ENCODE data around the gene FAM13A.
"Not testable (repeated sequence)": the region's sequence is repeated elsewhere in the genome, so short reads cannot be mapped to it uniquely, and the experiment has no call there.

The FAM13A gene

DNA sequence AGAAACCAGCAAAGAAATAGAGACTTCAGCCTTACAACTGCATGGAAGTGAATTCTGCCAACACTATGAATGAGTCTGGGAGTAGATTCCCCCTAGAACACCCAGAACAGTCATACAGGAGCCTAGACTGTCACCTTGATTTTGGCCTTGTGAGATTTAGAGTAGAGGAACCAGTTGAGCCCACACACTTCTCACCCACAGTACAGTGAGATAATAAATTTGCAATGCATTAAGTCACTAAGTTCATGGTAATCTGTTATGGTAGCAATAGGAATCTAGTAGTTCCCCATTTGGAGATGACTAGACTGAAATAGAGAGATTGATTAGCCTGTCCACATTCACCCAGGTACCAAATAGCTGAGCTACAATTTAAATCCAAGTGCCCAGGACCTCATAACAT, 59.0 kb downstream of the FAM13A start:
- DNase-seq = no peak

DNA sequence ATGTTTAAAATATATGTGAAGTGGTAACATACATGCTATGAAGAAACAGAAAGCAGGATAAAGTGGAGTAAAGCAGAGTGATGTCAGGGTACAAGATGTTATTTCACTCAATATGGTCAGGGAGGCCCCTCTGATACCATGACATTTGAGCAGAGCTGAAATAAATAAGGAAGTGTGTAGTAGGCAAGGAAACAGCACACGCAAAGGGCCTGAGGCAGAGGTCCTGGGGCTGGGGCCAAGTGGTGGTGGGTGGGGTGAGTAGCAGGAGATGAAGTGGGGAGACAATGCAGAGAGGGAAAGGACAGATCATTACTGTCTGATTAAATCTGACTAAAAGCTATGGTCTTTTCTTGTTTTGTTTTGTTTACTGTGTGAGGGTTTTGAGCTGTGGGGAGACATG, 61.1 kb downstream of the FAM13A start:
- no peak for DNase-seq

GRCh38 chr4:88995257-88995656, 61.7 kb downstream of the FAM13A start:
- DNase-seq = not testable (repeated sequence)

GRCh38 chr4:88993246-88993645, 63.7 kb downstream of the FAM13A start:
- DNase-seq = no peak

DNA sequence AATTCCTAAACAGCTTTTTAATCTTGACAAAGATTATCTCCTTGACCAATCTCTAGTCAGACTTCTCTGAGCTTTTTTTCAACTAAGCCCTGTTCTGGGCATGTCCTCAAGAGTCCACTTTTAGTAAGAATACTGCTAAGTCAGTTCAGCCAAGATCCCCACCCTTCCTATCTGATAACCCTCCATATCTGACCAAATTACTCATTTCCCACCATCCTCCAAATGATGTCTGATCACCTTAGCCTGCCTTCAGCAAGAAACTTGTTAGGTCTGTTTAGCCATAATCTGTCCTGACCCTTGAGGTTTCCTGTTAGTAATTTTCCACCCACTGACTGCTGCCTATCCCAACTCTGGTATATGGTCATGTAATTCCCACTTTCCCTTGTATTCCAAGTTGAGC, 65.2 kb downstream of the FAM13A start:
- no peak for DNase-seq

DNA sequence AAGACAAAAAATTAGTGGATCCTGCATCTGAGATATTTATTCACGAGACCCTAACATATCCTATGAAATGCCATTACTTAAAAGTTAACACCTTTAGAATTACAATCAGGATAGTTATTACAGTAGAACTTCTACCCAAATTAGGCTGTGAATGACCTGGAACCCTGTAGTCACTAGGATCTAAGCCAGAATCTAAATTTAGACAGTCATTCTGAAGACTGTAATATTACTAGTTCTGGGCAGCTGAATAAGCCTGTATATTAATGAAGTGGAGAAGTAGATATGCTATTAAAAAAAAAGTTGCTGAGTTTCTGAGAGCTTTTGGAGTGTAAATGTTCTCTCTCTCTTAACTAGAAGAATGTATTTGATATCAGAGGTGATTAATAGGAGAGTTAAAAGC, 67.0 kb downstream of the FAM13A start:
- no peak for DNase-seq

GRCh38 chr4:88985088-88985773, 71.8 kb downstream of the FAM13A start:
- DNase-seq = no peak

DNA sequence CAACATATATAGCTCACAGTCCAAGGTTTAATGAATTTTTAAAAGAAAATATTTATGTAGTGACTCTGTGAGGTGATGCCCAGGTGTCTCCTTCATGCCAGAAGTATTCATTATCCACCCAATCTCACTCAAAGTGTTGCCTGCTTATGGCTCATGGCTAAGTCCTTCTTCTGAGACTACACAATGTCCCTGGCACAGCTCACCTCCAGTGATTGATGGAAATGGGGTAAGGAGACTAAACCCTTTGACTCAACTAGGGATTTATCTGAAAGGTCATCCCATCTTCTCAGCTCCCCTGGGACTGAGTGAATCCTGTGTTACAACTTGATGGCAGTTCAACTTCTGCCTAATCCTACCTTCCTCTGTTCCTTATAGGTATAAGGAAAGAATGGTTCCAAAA, 74.2 kb downstream of the FAM13A start:
- DNase-seq = no peak

- DNase-seq = no peak
These were observed 75.0 kb downstream of the FAM13A start for GRCh38 chr4:88981993-88982392.

- DNase-seq = no peak
These were observed 75.4 kb downstream of the FAM13A start for GRCh38 chr4:88981556-88981955.

GRCh38 chr4:88979276-88979675, 77.7 kb downstream of the FAM13A start:
- DNase-seq = no peak

DNA sequence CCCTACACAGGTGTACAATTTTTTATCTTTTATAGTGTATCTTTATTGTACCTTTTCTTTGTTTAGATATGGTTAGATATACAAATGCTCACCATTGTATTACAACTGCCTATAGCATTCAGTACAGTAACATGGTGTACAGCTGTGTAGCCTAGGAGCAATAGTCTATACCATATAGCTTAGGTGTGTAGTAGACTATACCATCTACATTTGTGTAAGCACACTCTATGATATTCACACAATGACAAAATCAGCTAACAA, 80.3 kb downstream of the FAM13A start:
- no peak for DNase-seq

DNA sequence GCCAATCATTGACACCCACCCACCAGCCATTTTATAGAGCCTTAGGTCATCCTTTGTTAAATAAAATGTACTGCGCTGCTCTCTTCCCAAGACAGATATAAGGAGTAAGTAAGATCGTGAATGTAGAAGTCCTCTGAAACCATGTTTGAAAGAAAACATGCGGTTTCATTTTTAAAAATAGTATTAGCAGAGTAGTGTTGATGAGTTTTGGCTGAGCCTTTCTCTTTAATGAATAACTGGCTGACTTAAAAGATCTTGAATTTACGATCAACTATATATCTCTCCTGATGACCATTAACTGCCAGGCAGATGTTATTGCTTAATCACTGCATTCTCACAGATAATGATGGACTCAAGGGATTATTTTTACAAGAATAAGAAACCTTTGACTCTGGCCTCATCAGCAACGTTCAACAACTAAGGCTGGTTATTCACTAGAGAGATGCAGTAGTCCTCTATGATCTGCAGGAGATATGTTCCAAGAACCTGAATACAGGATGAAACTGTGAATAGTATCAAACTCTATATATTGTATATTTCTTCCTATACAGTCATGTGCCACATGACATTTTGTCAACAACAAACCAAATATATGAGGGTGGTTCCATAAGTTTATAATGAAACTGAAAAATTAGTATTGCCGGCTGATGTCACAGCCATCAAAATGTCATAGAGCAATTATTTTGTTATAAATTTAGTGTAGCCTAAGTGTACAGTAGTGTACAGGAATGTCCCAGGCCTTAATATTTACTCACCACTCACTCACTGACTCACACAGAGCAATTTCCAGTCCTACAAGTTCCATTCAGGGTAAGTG, 80.8 kb downstream of the FAM13A start:
- no peak for DNase-seq

DNA sequence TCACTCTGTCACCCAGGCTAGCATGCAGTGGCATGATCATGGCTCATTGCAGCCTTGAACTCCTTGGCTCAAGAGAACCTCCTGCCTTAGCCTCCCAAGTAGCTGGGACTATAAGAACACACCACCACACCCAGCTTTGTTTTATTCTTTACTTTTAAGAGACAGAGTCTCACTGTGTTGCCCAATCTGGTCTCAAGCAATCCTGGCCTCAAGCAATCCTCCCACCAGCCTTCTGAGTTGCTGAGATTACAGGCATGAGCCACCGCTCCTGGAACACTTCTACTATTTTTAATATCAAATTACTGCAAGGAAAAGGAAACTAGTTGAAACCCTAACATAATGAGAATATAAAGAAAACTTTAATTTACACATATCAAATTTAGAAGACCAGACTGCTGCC, 85.4 kb downstream of the FAM13A start:
- no peak for DNase-seq

- DNase-seq = no peak
These were observed 87.2 kb downstream of the FAM13A start for GRCh38 chr4:88969746-88970145.

GRCh38 chr4:88969271-88969670, 87.7 kb downstream of the FAM13A start:
- DNase-seq = no peak

GRCh38 chr4:88967883-88968331, 89.1 kb downstream of the FAM13A start:
- DNase-seq = no peak

- DNase-seq = no peak
These were observed 91.9 kb downstream of the FAM13A start for GRCh38 chr4:88965053-88965452.

GRCh38 chr4:88964450-88964849, 92.5 kb downstream of the FAM13A start:
- DNase-seq = no peak

DNA sequence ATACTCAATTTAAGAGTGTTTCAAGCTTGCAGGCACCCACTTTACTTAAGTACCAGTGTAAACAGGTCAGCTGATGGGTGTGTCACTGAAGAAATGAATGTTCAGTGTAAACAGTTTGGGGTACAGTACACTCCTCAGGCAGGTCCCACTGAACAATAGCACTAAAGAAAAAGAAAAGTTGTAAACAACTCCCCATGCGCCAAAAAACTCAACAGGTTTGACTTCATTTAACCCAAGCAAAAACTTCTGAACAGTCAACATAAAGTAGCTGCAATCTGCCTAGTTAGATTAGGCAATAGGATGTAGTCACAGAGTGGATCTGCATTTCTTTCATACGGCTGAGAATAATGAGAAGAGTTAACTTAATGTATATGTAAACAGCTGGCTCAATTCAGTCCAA, 93.2 kb downstream of the FAM13A start:
- DNase-seq = no peak

DNA sequence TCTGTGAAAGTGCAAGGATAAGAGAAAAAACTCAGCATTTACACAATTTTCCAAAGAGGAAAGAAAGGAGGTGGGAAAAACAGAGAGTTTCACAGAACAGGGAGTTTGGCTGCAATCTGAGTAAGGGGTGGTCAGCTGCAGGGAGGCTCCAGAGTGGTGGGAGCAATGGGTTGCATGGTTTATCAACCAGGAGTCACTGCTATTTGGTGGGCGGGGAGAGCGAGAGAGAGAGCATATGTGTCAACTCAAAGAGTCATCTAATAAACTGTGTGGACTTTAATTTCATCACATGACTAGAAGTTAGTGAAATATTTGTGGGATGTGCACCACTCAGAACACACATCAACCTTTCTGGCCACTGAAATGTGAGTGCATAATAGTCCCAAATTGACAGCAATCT, 94.6 kb downstream of the FAM13A start:
- DNase-seq = no peak

DNA sequence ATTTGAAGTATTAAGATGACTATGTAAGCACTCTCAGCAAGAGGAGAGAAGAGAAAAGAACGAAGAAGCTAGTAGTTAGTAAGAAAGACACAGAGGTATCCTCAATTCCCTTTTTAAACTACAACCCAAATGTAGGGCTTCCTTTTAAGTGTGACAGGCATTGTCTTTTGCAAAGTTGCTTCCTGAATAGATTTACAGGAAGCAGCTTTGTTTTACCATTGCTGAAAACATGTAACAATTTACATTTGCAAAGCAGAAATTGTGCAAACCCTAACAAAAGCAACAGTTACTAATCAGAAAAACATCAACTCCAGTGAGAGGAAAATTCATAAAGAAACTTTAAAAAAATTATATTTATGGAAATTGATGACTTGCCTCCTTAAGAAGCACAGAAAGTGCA, 96.4 kb downstream of the FAM13A start:
- no peak for DNase-seq

DNA sequence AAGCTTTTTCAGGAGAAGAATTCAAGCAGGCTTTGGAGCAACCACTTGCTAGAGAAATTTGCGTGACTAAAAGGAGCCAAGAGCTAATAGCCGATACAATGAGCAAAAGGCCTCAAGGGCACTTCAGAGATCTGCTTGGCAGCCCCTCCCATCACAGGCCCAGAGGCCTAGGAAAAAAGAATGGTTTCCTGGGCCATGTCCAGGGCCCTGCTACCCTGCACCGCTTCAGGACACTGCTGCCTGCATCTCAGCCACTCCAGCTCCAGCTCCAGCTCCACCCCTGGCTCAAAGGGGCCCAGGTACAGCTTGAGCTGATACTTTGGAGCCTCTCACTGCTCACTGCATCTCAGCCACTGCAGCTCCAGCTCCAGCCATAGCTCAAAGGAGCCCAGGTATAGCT, 98.9 kb downstream of the FAM13A start:
- no peak for DNase-seq

GRCh38 chr4:88957570-88957969, 99.4 kb downstream of the FAM13A start:
- no peak for DNase-seq

Data from activated naive CD4-positive, alpha-beta T cell treated with anti-CD3 and anti-CD28 coated beads, Interleukin-2, amount 50 U/mL, for 16 hours (primary cell).